GM12878 (cell line): ENCODE measurements around the gene FABP1. TPM values are rescaled to one million over a fixed set of nuclear protein-coding genes. Genes with fewer than 3 reads are reported as not detected.

Source experiments
- ATAC-seq: fragments of 200-7000 bp; cut with Tn5 transposase; 3 replicates; pipeline ENCODE4 v1.9.1; 2020; ENCODE audit warnings: mild to moderate bottlenecking, moderate library complexity
- BruUV-seq: library from RNA; stranded (reverse); fragments of 400-500 nt; replicated peaks from 2 replicates; lab custom pipeline; 2021; lab: Mats Ljungman, UMichigan
- CTCF ChIA-PET: fragments of 300-600 bp; sonication (Branson Sonifier 250); formaldehyde crosslinking; extraction: SDS; loops from one replicate; lab custom pipeline; 2021; ENCODE audit warnings: inconsistent platforms; lab: Yijun Ruan, JAX
- POLR2A ChIA-PET: fragments of 350-600 bp; formaldehyde crosslinking; extraction: SDS; loops from one replicate; lab custom pipeline; 2021; ENCODE audit warnings: inconsistent platforms; lab: Charles Lee
- RAD21 ChIA-PET: fragments of 300-600 bp; sonication (Branson Sonifier 250); formaldehyde crosslinking; loops from one replicate; lab custom pipeline; 2023; ENCODE audit warnings: antibody characterized with exemption; ENCODE audit not compliant: unreplicated experiment; lab: Charles Lee
- SMC1A ChIA-PET: fragments of 300-600 bp; sonication (Branson Sonifier 250); formaldehyde crosslinking; loops from one replicate; lab custom pipeline; 2023; ENCODE audit not compliant: unreplicated experiment, uncharacterized antibody; lab: Charles Lee
- DNase-seq: peaks from one replicate; pipeline ENCODE4 v3.0.0-alpha.2; 2011; ENCODE audit warnings: low read depth, low spot score
- FAIRE-seq: peaks from 3 replicates; lab custom pipeline; 2011; peaks lifted over from hg19 to GRCh38; lab: Jason Lieb, UNC
- H2AFZ ChIP-seq: 2 replicates; pipeline ENCODE4 v1.6.0; 2011; ENCODE audit warnings: low read depth, low read length, control low read depth; ENCODE audit not compliant: control insufficient read depth
- H3K27ac ChIP-seq: 2 replicates; pipeline ENCODE4 v1.5.1; 2011; ENCODE audit warnings: control low read depth; ENCODE audit not compliant: control insufficient read depth, insufficient read depth
- H3K27me3 ChIP-seq, 2 experiments: replicated peaks in 1 of 2; 2 replicates each; pipeline versions ENCODE4 v1.6.0 to v1.6.1; 2011; ENCODE audit warnings: low read length in 1 of 2; ENCODE audit not compliant: control insufficient read depth in 2 of 2, insufficient read depth in 2 of 2
- H3K36me3 ChIP-seq, 2 experiments: 2 replicates each; pipeline ENCODE4 v1.5.1; 2011; ENCODE audit warnings: low read length in 1 of 2; ENCODE audit not compliant: control insufficient read depth in 2 of 2, insufficient read depth in 2 of 2
- H3K4me1 ChIP-seq: 2 replicates; pipeline ENCODE4 v1.6.1; 2011; ENCODE audit warnings: mild to moderate bottlenecking, low read length, moderate library complexity, mixed read lengths; ENCODE audit not compliant: control insufficient read depth, insufficient read depth
- H3K4me2 ChIP-seq: 2 replicates; pipeline ENCODE4 v1.6.0; 2011; ENCODE audit warnings: control low read depth; ENCODE audit not compliant: control insufficient read depth, insufficient read depth
- H3K4me3 ChIP-seq: fragments of 200-600 bp; sonication (generic); 2 replicates; pipeline ENCODE4 v1.5.1; 2016
- H3K79me2 ChIP-seq: 2 replicates; pipeline ENCODE4 v1.6.0; 2011; ENCODE audit warnings: low read length; ENCODE audit not compliant: control insufficient read depth, insufficient read depth
- H3K9ac ChIP-seq: 2 replicates; pipeline ENCODE4 v1.8.0; 2011; ENCODE audit warnings: low read length, control low read depth, mixed read lengths; ENCODE audit not compliant: control insufficient read depth, insufficient read depth
- H3K9me3 ChIP-seq: replicated peaks from 3 replicates; pipeline ENCODE4 v1.5.1; 2011; ENCODE audit warnings: mild to moderate bottlenecking, low read length; ENCODE audit not compliant: control insufficient read depth, insufficient read depth
- H4K20me1 ChIP-seq: 2 replicates; pipeline ENCODE4 v1.6.0; 2011; ENCODE audit not compliant: control insufficient read depth, insufficient read depth
- BCL11A ChIP-seq: IDR thresholded peaks from 2 replicates; pipeline ENCODE4 v1.6.1; 2011; ENCODE audit warnings: low read depth, low read length
- CREB1 ChIP-seq: IDR thresholded peaks from 2 replicates; pipeline ENCODE4 v1.6.1; 2012; ENCODE audit warnings: low read depth, mild to moderate bottlenecking, inconsistent platforms
- NFIC ChIP-seq: IDR thresholded peaks from 2 replicates; pipeline ENCODE4 v1.6.1; 2012; ENCODE audit warnings: low read depth, mild to moderate bottlenecking, inconsistent platforms, low read length, moderate library complexity
- NR2F1 ChIP-seq: fragments of 450-650 bp; conservative IDR thresholded peaks from 2 replicates; pipeline ENCODE4 v1.6.1; 2017; ENCODE audit warnings: mild to moderate bottlenecking
- SREBF1 ChIP-seq: IDR thresholded peaks from 2 replicates; pipeline ENCODE4 v1.6.1; 2012; ENCODE audit warnings: mild to moderate bottlenecking, low read length
- TBL1XR1 ChIP-seq: IDR thresholded peaks from 2 replicates; pipeline ENCODE4 v1.6.1; 2012; ENCODE audit warnings: low read depth, low read length, improper control_type of control experiment
- TCF7 ChIP-seq: IDR thresholded peaks from 2 replicates; pipeline ENCODE4 v1.6.1; 2014; ENCODE audit warnings: antibody characterized with exemption, borderline replicate concordance
- ZBTB40 ChIP-seq: fragments of 450-650 bp; IDR thresholded peaks from 2 replicates; pipeline ENCODE4 v1.6.1; 2016; ENCODE audit warnings: mild to moderate bottlenecking, moderate library complexity, borderline replicate concordance
- ZNF384 ChIP-seq: IDR thresholded peaks from 2 replicates; pipeline ENCODE4 v1.6.1; 2012; ENCODE audit warnings: low read depth, mild to moderate bottlenecking, low read length, improper control_type of control experiment, borderline replicate concordance
- in situ Hi-C: fragments of 300-500 bp; cut with MboI; formaldehyde crosslinking; loops from 9 replicates; pipeline ENCODE4 v1.14.3; 2018; ENCODE audit warnings: mixed read lengths
- intact Hi-C: fragments of 100-400 bp; cut with micrococcal nuclease; formaldehyde crosslinking; loops from one replicate; pipeline ENCODE4 v1.14.2; 2022; ENCODE audit not compliant: unreplicated experiment
- microRNA-seq: library from miRNA; unstranded; fragments of <30 nt; microRNA quantifications from one replicate; pipeline ENCODE4, GENCODE V29; 2018
- polyA plus RNA-seq, 11 experiments: library from polyadenylated mRNA; depleted of rRNA in 4 of 11; unstranded in 6 of 11; stranded (reverse) in 5 of 11; fragments of >200 nt; fragmentation: Nextera tagmentation in 4 of 11; fragmentation: Illumina TruSeq in 1 of 11; extraction: Ambion mirVana in 4 of 11; extraction: Trizol in 1 of 11; gene quantifications; 1 replicate in 1 of 11; 2 replicates in 10 of 11; pipeline versions ENCODE4 v1.2.1 to v1.2.3, GENCODE V29; 2011 to 2016; ENCODE audit warnings: inconsistent platforms in 2 of 11, missing spikeins in 2 of 11, low read depth in 1 of 11
- small RNA-seq: library from RNA; depleted of rRNA; stranded (forward); fragments of <200 nt; gene quantifications from one replicate; pipeline ENCODE3, GENCODE V24; 2014
- total RNA-seq, 4 experiments: library from RNA; depleted of rRNA in 3 of 4; stranded (reverse); fragments of >200 nt in 3 of 4; fragmentation: Illumina TruSeq in 1 of 4; extraction: Trizol in 1 of 4; gene quantifications; 2 replicates each; pipeline versions ENCODE4 v1.2.1 to v1.2.3, GENCODE V29; 2013 to 2021

FABP1 gene
- total and polyA plus RNA-seq, 10 of the 15 experiments (the other 5 are each of a cell fraction or from before 2014, with no cell fraction given), result not detected

- no peak for TF ChIP-seq BCL11A
- TF ChIP-seq SREBF1, result no peak
- no peak for TF ChIP-seq NFIC
- TF ChIP-seq TCF7, result no peak
- TF ChIP-seq CREB1, result no peak
- no peak for TF ChIP-seq ZNF384
- no peak for TF ChIP-seq ZBTB40
- TF ChIP-seq NR2F1, result no peak
- no peak for TF ChIP-seq TBL1XR1
- TF ChIP-seq, all 136 proteins: peak for 0
- ATAC-seq (no peak), DNase-seq (no peak), FAIRE-seq (no peak)
- Histone ChIP-seq H3K9ac (no peak overlapping the region), H3K4me1 (no peaks in the 10 kb centered on the region), H4K20me1 (no peaks in the 10 kb centered on the region), H3K4me2 (no peak overlapping the region), H2AFZ (no peak overlapping the region), H3K27ac (no peak overlapping the region), H3K36me3 (no peaks in the 10 kb centered on the region), H3K4me3 (no peak overlapping the region), H3K79me2 (no peaks in the 10 kb centered on the region), H3K9me3 (no peaks in the 10 kb centered on the region), H3K27me3 (no peaks in the 10 kb centered on the region)
- SMC1A ChIA-PET, result no interaction called here
- CTCF ChIA-PET, result no interaction called here
- no TSS peak for BruUV-seq
- POLR2A ChIA-PET, result no interaction called here
- intact Hi-C loops (no loop called here), in situ Hi-C loops (loop anchor here (25.0 kb wide), 1 partner anchor 588 kb away; no protein-coding TSS in a partner anchor)
- RAD21 ChIA-PET, result no interaction called here
Measured at GRCh38 chr2:88074150-88074549, 53.7 kb downstream of the FABP1 start.

Small RNAs within 50 kb of the gene (microRNA-seq; reads per million reads assigned to microRNA genes)
- not detected for gene MIR4780

Small RNAs within 50 kb of the gene (small RNA-seq; reads per million reads assigned to genes)
- gene MIR4780, result not detected

Other genes starting within 250 kb of the FABP1 start
- gene RNU2-63P, start 111.5 kb downstream of the FABP1 start, total RNA-seq (2014; rRNA removed), result 102 and 117 TPM in 2 replicates
- gene RNU2-63P, start 111.5 kb downstream of the FABP1 start, total RNA-seq (2014; rRNA removed; fragmentation: Illumina TruSeq; extraction: Trizol), result 40.1 and 56.4 TPM in 2 replicates
- gene RNU2-63P, start 111.5 kb downstream of the FABP1 start, total RNA-seq (2021), result 12.3 and 12.8 TPM in 2 replicates
- gene RNU2-63P, start 111.5 kb downstream of the FABP1 start, polyA plus RNA-seq (2011; rRNA removed), result 7.8 and 12.0 TPM in 2 replicates
- gene RNU2-63P, start 111.5 kb downstream of the FABP1 start, polyA plus RNA-seq (2014; fragmentation: Illumina TruSeq; extraction: Trizol), result not detected in 2 replicates
- 10 to 100 TPM in 1 of 2 experiments, not detected in 1; 10.7 TPM for gene RNU2-63P, start 111.5 kb downstream of the FABP1 start, polyA plus RNA-seq (2014; fragmentation: Nextera tagmentation; extraction: Ambion mirVana)
- not detected in 2 replicates for gene RNU2-63P, start 111.5 kb downstream of the FABP1 start, polyA plus RNA-seq (2014; rRNA removed)
- gene RNU2-63P, start 111.5 kb downstream of the FABP1 start, polyA plus RNA-seq (2016; fragmentation: Nextera tagmentation; extraction: Ambion mirVana), result not detected
- gene KRCC1, start 72.3 kb downstream of the FABP1 start, total RNA-seq (2014; rRNA removed), result 12.5 and 17.4 TPM in 2 replicates
- 25.4 and 26.9 TPM in 2 replicates for gene KRCC1, start 72.3 kb downstream of the FABP1 start, total RNA-seq (2014; rRNA removed; fragmentation: Illumina TruSeq; extraction: Trizol)
- gene KRCC1, start 72.3 kb downstream of the FABP1 start, total RNA-seq (2021), result 10.6 and 11.4 TPM in 2 replicates
- 3.8 and 6.5 TPM in 2 replicates for gene KRCC1, start 72.3 kb downstream of the FABP1 start, polyA plus RNA-seq (2011; rRNA removed)
- gene KRCC1, start 72.3 kb downstream of the FABP1 start, polyA plus RNA-seq (2014; fragmentation: Illumina TruSeq; extraction: Trizol), result 27.2 and 37.2 TPM in 2 replicates
- 10 to 100 TPM; 12.4 to 14.0 TPM for gene KRCC1, start 72.3 kb downstream of the FABP1 start, polyA plus RNA-seq (2014; fragmentation: Nextera tagmentation; extraction: Ambion mirVana)
- 8.3 and 10.0 TPM in 2 replicates for gene KRCC1, start 72.3 kb downstream of the FABP1 start, polyA plus RNA-seq (2014; rRNA removed)
- 10 to 100 TPM in 1 of 2 experiments, 1 to 10 TPM in 1; 9.7 to 15.2 TPM for gene KRCC1, start 72.3 kb downstream of the FABP1 start, polyA plus RNA-seq (2016; fragmentation: Nextera tagmentation; extraction: Ambion mirVana)
- not detected in 2 replicates for gene SMYD1, start 60.2 kb downstream of the FABP1 start, total RNA-seq (2014; rRNA removed)
- not detected in 2 replicates for gene SMYD1, start 60.2 kb downstream of the FABP1 start, total RNA-seq (2014; rRNA removed; fragmentation: Illumina TruSeq; extraction: Trizol)
- not detected in 2 replicates for gene SMYD1, start 60.2 kb downstream of the FABP1 start, total RNA-seq (2021)
- gene SMYD1, start 60.2 kb downstream of the FABP1 start, polyA plus RNA-seq (2011; rRNA removed), result not detected in 2 replicates
- not detected in 2 replicates for gene SMYD1, start 60.2 kb downstream of the FABP1 start, polyA plus RNA-seq (2014; fragmentation: Illumina TruSeq; extraction: Trizol)
- gene SMYD1, start 60.2 kb downstream of the FABP1 start, polyA plus RNA-seq (2014; fragmentation: Nextera tagmentation; extraction: Ambion mirVana), result not detected
- gene SMYD1, start 60.2 kb downstream of the FABP1 start, polyA plus RNA-seq (2014; rRNA removed), result 0.04 TPM in 1 of 2 replicates, not detected in the other
- under 1 TPM in 1 of 2 experiments, not detected in 1; 0.09 TPM for gene SMYD1, start 60.2 kb downstream of the FABP1 start, polyA plus RNA-seq (2016; fragmentation: Nextera tagmentation; extraction: Ambion mirVana)
- gene THNSL2, start 42.3 kb upstream of the FABP1 start, total RNA-seq (2014; rRNA removed), result not detected in 2 replicates
- gene THNSL2, start 42.3 kb upstream of the FABP1 start, total RNA-seq (2014; rRNA removed; fragmentation: Illumina TruSeq; extraction: Trizol), result not detected in 2 replicates
- gene THNSL2, start 42.3 kb upstream of the FABP1 start, total RNA-seq (2021), result 0.28 TPM in 1 of 2 replicates, not detected in the other
- gene THNSL2, start 42.3 kb upstream of the FABP1 start, polyA plus RNA-seq (2011; rRNA removed), result not detected in 2 replicates
- gene THNSL2, start 42.3 kb upstream of the FABP1 start, polyA plus RNA-seq (2014; fragmentation: Illumina TruSeq; extraction: Trizol), result not detected in 2 replicates
- gene THNSL2, start 42.3 kb upstream of the FABP1 start, polyA plus RNA-seq (2014; fragmentation: Nextera tagmentation; extraction: Ambion mirVana), result not detected
- gene THNSL2, start 42.3 kb upstream of the FABP1 start, polyA plus RNA-seq (2014; rRNA removed), result not detected in 2 replicates
- gene THNSL2, start 42.3 kb upstream of the FABP1 start, polyA plus RNA-seq (2016; fragmentation: Nextera tagmentation; extraction: Ambion mirVana), result not detected